Activated CD8-positive, alpha-beta T cell treated with anti-CD3 and anti-CD28 coated beads, Interleukin-2, amount 10 ng/mL, durations not matched to agents 7 days and 5 days (primary cell): ENCODE data around the gene SPARCL1. TPM values are rescaled to one million over a fixed set of nuclear protein-coding genes. Genes with fewer than 3 reads are reported as not detected.

Experiments
- ATAC-seq: fragments of 150-1000 bp; cut with Tn5 transposase; one replicate; pipeline ENCODE4 v1.10.0; 2021; ENCODE audit warnings: moderate library complexity
- CTCF ChIA-PET: fragments of 350-600 bp; sonication (Branson Sonifier 250); formaldehyde crosslinking; loops from one replicate; lab custom pipeline; 2021; ENCODE audit warnings: antibody characterized with exemption; lab: Charles Lee
- POLR2A ChIA-PET: fragments of 350-600 bp; sonication (Branson Sonifier 250); formaldehyde crosslinking; loops from one replicate; lab custom pipeline; 2021; ENCODE audit warnings: antibody characterized with exemption; lab: Charles Lee
- DNase-seq: peaks from one replicate; pipeline ENCODE4 v3.0.0-alpha.2; 2020
- H3K27ac Mint-ChIP-seq: one replicate; pipeline ENCODE4 v1.8.0; 2021; ENCODE audit warnings: mild to moderate bottlenecking, mixed read lengths
- H3K27me3 Mint-ChIP-seq: one replicate; pipeline ENCODE4 v1.8.0; 2021; ENCODE audit warnings: low read depth, mixed read lengths
- H3K36me3 Mint-ChIP-seq: one replicate; pipeline ENCODE4 v1.8.0; 2021; ENCODE audit warnings: low read depth, mixed read lengths
- H3K4me1 Mint-ChIP-seq: one replicate; pipeline ENCODE4 v1.8.0; 2021; ENCODE audit warnings: low read depth, mixed read lengths
- H3K4me3 Mint-ChIP-seq: one replicate; pipeline ENCODE4 v1.8.0; 2021; ENCODE audit warnings: mild to moderate bottlenecking, mixed read lengths
- H3K9me3 Mint-ChIP-seq: one replicate; pipeline ENCODE4 v1.8.0; 2022; ENCODE audit warnings: mixed read lengths; ENCODE audit not compliant: insufficient read depth
- total RNA-seq, 2 experiments: library from RNA; stranded (reverse); gene quantifications; one replicate each; pipeline ENCODE4 v1.2.3, GENCODE V29; 2021

SPARCL1 gene
- total RNA-seq, 2 experiments from 2014 or later: not detected

DNA sequence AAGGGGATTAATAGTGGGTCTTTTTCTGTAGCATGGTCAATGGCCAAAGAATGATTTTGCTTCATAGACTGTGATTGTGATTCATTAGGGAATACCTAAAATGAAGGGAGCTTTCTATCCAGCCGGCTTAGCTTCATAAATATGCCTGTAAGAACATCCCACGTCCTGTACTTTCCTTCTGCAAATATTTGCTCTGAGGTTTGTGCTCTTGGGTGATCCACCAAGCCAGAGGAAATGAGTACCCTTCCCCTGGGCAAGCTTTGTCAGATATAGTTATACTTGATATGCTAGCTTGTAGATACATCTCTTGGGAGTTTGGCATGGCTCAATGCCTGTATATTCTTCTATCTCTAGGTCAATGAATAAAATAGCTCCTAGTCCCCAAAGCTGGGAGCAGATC, 28.2 kb upstream of the SPARCL1 start:
- no peak for ATAC-seq
- Mint-ChIP-seq H3K4me3 (no peak overlapping the region), H3K36me3 (peaks cover 3% of the 10 kb centered on the region), H3K9me3 (no peaks in the 10 kb centered on the region), H3K27ac (no peak overlapping the region), H3K27me3 (peaks cover 9% of the 10 kb centered on the region), H3K4me1 (peaks cover 37% of the 10 kb centered on the region)
- ChIA-PET POLR2A (no interaction called here), CTCF (interaction anchor here (0.9 to 1.5 kb wide), 3 partner anchors 13 to 291 kb away, joined by 3 to 4 read pairs (median 4); no protein-coding TSS in a partner anchor)
- no peak for DNase-seq

- POLR2A ChIA-PET: no interaction called here
- Mint-ChIP-seq H3K27ac (no peak overlapping the region), H3K36me3 (peaks cover 2% of the 10 kb centered on the region), H3K4me3 (no peak overlapping the region), H3K9me3 (no peaks in the 10 kb centered on the region), H3K4me1 (peaks cover 35% of the 10 kb centered on the region), H3K27me3 (peaks cover 10% of the 10 kb centered on the region)
- no peak for ATAC-seq
- CTCF ChIA-PET: interaction anchor here (1.5 kb wide), 1 partner anchor 176 kb away, joined by 3 read pairs; no protein-coding TSS in a partner anchor
- DNase-seq: no peak
Measured at GRCh38 chr4:87555773-87556619, 26.8 kb upstream of the SPARCL1 start.

DNA sequence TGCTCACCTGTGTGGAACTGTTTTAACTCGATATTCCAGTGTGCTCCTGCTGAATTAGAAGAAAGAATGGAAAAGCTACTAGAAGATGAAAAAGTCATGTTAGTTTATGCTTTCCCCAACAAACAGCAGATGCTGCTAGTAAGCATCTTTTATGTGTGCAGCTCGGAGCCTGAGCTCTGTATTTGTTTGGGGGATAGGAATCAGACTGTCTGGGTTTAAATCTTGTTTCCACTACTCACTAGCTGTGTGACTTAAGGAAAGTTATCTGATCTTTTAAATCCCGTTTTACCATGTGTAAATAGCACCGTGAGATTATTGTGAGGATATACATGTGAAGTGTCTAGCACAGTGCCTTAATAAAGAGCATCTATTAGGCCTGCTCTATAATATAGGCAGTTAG, 24.0 kb upstream of the SPARCL1 start:
- no peak for ATAC-seq
- Mint-ChIP-seq H3K27ac (no peak overlapping the region), H3K4me1 (peaks cover 11% of the 10 kb centered on the region), H3K4me3 (no peak overlapping the region), H3K9me3 (no peaks in the 10 kb centered on the region), H3K27me3 (peaks cover 17% of the 10 kb centered on the region), H3K36me3 (no peaks in the 10 kb centered on the region)
- ChIA-PET POLR2A (no interaction called here), CTCF (no interaction called here)
- no peak for DNase-seq

DNA sequence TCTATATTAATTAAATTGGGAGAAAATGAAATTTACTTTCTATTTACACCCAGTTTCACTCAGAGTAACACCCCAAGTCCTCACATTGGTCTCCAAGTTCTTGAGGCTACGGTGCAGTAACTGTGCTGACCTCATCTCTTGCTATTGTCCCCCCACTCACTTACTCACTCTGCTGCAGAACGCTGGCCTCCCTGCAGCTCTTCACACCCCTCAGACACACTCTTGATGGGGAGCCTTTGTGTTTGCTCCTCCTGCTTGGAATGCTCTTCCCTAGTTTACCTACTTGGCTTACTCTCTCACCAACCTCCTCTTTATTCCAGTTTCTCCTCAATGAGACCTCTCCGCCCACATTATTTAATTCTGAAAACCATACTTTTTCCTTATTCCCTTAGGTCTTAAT, 22.2 kb upstream of the SPARCL1 start:
- no peak overlapping the region for H3K27ac Mint-ChIP-seq
- ATAC-seq: no peak
- DNase-seq: no peak
- no peak overlapping the region for H3K4me3 Mint-ChIP-seq
- CTCF ChIA-PET: interaction anchor here (1.6 kb wide), 1 partner anchor 53 kb away, joined by 3 read pairs; no protein-coding TSS in a partner anchor
- no peaks in the 10 kb centered on the region for H3K9me3 Mint-ChIP-seq
- peaks cover 17% of the 10 kb centered on the region for H3K27me3 Mint-ChIP-seq
- POLR2A ChIA-PET: no interaction called here
- H3K36me3 Mint-ChIP-seq: no peaks in the 10 kb centered on the region
- peaks cover 2% of the 10 kb centered on the region for H3K4me1 Mint-ChIP-seq

- ChIA-PET POLR2A (no interaction called here), CTCF (no interaction called here)
- Mint-ChIP-seq H3K4me3 (no peak overlapping the region), H3K9me3 (no peaks in the 10 kb centered on the region), H3K36me3 (no peaks in the 10 kb centered on the region), H3K27me3 (peaks cover 7% of the 10 kb centered on the region), H3K27ac (no peak overlapping the region), H3K4me1 (no peaks in the 10 kb centered on the region)
- ATAC-seq: no peak
- DNase-seq: no peak
Measured at GRCh38 chr4:87547016-87547708, 18.0 kb upstream of the SPARCL1 start.

DNA sequence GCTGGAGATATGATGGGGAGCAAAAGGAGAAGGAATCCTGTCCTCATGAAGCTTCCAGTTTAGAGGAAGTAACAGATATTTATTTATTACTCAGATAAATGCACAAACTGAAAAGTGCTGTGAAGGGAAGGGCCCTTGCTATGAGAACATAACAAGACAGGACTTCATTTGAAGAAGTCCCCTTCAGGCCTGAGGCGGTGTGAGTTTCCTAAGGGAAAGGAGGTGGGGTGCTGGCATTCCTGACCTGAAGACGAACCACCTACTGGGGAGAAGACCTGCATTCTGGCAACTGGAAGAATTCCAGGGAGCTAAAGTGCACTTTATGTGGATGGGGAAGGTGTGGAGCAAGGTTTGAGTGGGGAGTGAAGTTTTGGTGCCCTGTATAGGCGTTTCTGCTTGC, 15.9 kb upstream of the SPARCL1 start:
- ChIA-PET CTCF (no interaction called here), POLR2A (no interaction called here)
- Mint-ChIP-seq H3K27me3 (peaks cover 7% of the 10 kb centered on the region), H3K4me3 (no peak overlapping the region), H3K36me3 (no peaks in the 10 kb centered on the region), H3K9me3 (no peaks in the 10 kb centered on the region), H3K4me1 (no peaks in the 10 kb centered on the region), H3K27ac (no peak overlapping the region)
- DNase-seq (no peak), ATAC-seq (no peak)

- peaks cover 2% of the 10 kb centered on the region for H3K27me3 Mint-ChIP-seq
- no peak overlapping the region for H3K27ac Mint-ChIP-seq
- DNase-seq: no peak
- no peak for ATAC-seq
- POLR2A ChIA-PET: no interaction called here
- CTCF ChIA-PET: interaction anchor here (0.9 to 1.3 kb wide), 3 partner anchors 14 to 305 kb away, joined by 3 to 6 read pairs (median 4); no protein-coding TSS in a partner anchor
- no peaks in the 10 kb centered on the region for H3K9me3 Mint-ChIP-seq
- H3K4me3 Mint-ChIP-seq: no peak overlapping the region
- no peaks in the 10 kb centered on the region for H3K4me1 Mint-ChIP-seq
- H3K36me3 Mint-ChIP-seq: no peaks in the 10 kb centered on the region
Measured at GRCh38 chr4:87543835-87544461, 14.8 kb upstream of the SPARCL1 start.

- POLR2A ChIA-PET: no interaction called here
Measured at GRCh38 chr4:87542734-87543312, 13.6 kb upstream of the SPARCL1 start.

DNA sequence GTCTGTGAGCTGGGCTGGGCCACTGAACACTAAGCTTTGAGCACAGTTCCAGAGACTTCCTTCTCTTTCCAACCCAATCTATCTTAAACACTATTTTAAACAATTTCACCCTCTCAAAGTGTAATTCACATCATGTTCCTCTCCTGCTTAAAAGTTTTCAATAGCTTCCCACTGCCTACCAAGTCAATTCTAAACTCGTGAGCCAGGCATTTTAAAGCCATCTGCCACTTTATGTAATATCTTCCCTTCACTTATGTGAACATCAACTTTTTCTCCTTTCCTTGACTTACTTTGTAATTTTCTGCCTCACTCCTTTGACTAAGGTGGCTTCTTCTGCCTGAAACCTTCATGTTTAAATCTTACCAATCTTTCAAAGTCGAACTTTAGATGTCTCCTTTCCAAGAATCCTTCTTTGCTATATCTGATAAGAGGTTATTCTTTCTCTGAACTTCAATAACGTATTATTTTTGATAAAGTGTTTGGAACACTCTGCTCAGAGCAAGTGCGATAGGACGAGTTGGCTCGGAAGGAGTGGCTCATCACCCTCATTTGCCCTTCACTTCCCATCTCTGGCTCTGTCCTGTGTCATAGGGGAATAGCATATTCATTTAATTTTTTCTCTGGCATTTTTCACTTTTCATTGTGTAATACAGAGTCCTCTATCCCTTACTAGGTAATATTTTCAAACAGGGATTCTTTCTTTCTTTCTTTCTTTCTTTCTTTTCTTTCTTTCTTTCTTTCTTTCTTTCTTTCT, 13.0 kb upstream of the SPARCL1 start:
- H3K4me3 Mint-ChIP-seq: no peak overlapping the region
- ChIA-PET CTCF (no interaction called here), POLR2A (no interaction called here)
- peaks cover 2% of the 10 kb centered on the region for H3K27me3 Mint-ChIP-seq
- H3K9me3 Mint-ChIP-seq: no peaks in the 10 kb centered on the region
- no peak overlapping the region for H3K27ac Mint-ChIP-seq
- no peaks in the 10 kb centered on the region for H3K4me1 Mint-ChIP-seq
- DNase-seq: no peak
- no peaks in the 10 kb centered on the region for H3K36me3 Mint-ChIP-seq
- ATAC-seq: no peak

More at GRCh38 chr4:87542734-87543312, 13.6 kb upstream of the SPARCL1 start:
- Mint-ChIP-seq H3K9me3 (no peaks in the 10 kb centered on the region), H3K36me3 (no peaks in the 10 kb centered on the region), H3K4me1 (no peaks in the 10 kb centered on the region), H3K27me3 (peaks cover 2% of the 10 kb centered on the region), H3K4me3 (no peak overlapping the region), H3K27ac (no peak overlapping the region)
- ATAC-seq (no peak), DNase-seq (no peak)
- CTCF ChIA-PET: no interaction called here

- CTCF ChIA-PET: no interaction called here
- DNase-seq (no peak), ATAC-seq (no peak)
Measured at GRCh38 chr4:87541521-87541920, 12.3 kb upstream of the SPARCL1 start.

More at GRCh38 chr4:87541521-87541920, 12.3 kb upstream of the SPARCL1 start:
- Mint-ChIP-seq H3K27ac (no peak overlapping the region), H3K9me3 (no peaks in the 10 kb centered on the region), H3K4me1 (no peaks in the 10 kb centered on the region), H3K36me3 (no peaks in the 10 kb centered on the region), H3K4me3 (no peak overlapping the region), H3K27me3 (peaks cover 2% of the 10 kb centered on the region)
- POLR2A ChIA-PET: no interaction called here
